GM18520 (cell line): ENCODE measurements around the gene DCN.
A peak's percentile ranks its signal among the peaks of the same experiment; 100 is the strongest.

Experiments used
- ATAC-seq: cut with Tn5 transposase; IDR thresholded peaks from one replicate; pipeline ENCODE4 v1.9.1; 2021; ENCODE audit not compliant: unreplicated experiment

The DCN gene

GRCh38 chr12:91140026-91140931, 42.3 kb downstream of the DCN start:
- no peak for ATAC-seq

GRCh38 chr12:91139286-91139685, 43.3 kb downstream of the DCN start:
- no peak for ATAC-seq

- no peak for ATAC-seq
Observed at GRCh38 chr12:91138337-91138920, 44.2 kb downstream of the DCN start.

GRCh38 chr12:91133871-91134270, 48.7 kb downstream of the DCN start:
- no peak for ATAC-seq

GRCh38 chr12:91129662-91130362, 52.8 kb downstream of the DCN start:
- ATAC-seq = no peak

GRCh38 chr12:91127751-91128150, 54.9 kb downstream of the DCN start:
- ATAC-seq = peak; percentile 63

- ATAC-seq = no peak
Observed at GRCh38 chr12:91127306-91127705, 55.3 kb downstream of the DCN start.

GRCh38 chr12:91126516-91126915, 56.1 kb downstream of the DCN start:
- ATAC-seq = no peak

- ATAC-seq = no peak
Observed at GRCh38 chr12:91123236-91123916, 59.2 kb downstream of the DCN start.

- no peak for ATAC-seq
Observed at GRCh38 chr12:91120781-91121180, 61.8 kb downstream of the DCN start.

- no peak for ATAC-seq
Observed at GRCh38 chr12:91119089-91119488, 63.5 kb downstream of the DCN start.

- ATAC-seq = no peak
Observed at GRCh38 chr12:91113621-91114020, 69.0 kb downstream of the DCN start.

- ATAC-seq = no peak
Observed at GRCh38 chr12:91111366-91112325, 71.0 kb downstream of the DCN start, which contains the start of gene LUM. Gene LUM, minus strand, starts transcription at chr12:91111494. Its CDS starts 2,515 bp downstream, at chr12:91108979.

- ATAC-seq = no peak
Observed at GRCh38 chr12:91110311-91110924, 72.2 kb downstream of the DCN start.

- no peak for ATAC-seq
Observed at GRCh38 chr12:91109581-91110310, 72.9 kb downstream of the DCN start.

GRCh38 chr12:91109148-91109564, 73.5 kb downstream of the DCN start:
- peak; percentile 51 for ATAC-seq

- no peak for ATAC-seq
Observed at GRCh38 chr12:91108196-91108755, 74.3 kb downstream of the DCN start.

- ATAC-seq = no peak
Observed at GRCh38 chr12:91106283-91106682, 76.3 kb downstream of the DCN start.

- no peak for ATAC-seq
Observed at GRCh38 chr12:91105807-91106206, 76.8 kb downstream of the DCN start.
